GM20431 (cell line): ENCODE measurements around the gene KCNMA1.

Experiments used
- in situ Hi-C: fragments of 300-500 bp; cut with MseI, MboI; formaldehyde crosslinking; loops from one replicate; pipeline ENCODE4 v1.15.0; 2020; ENCODE audit warnings: low sequenced_read_pairs; ENCODE audit not compliant: unreplicated experiment

Gene KCNMA1

GRCh38 chr10:77193001-77193400 is 444.6 kb downstream of the KCNMA1 start:
- in situ Hi-C loops = no loop called here

- in situ Hi-C loops = no loop called here
Observed at GRCh38 chr10:77192402-77192801, 445.2 kb downstream of the KCNMA1 start.

GRCh38 chr10:77191324-77192049 is 446.1 kb downstream of the KCNMA1 start:
- in situ Hi-C loops = no loop called here

GRCh38 chr10:77190291-77190690 is 447.3 kb downstream of the KCNMA1 start:
- in situ Hi-C loops = no loop called here

- in situ Hi-C loops = no loop called here
Observed at GRCh38 chr10:77189520-77189919, 448.1 kb downstream of the KCNMA1 start.

GRCh38 chr10:77189075-77189474 is 448.5 kb downstream of the KCNMA1 start:
- in situ Hi-C loops = no loop called here

- in situ Hi-C loops = no loop called here
Observed at GRCh38 chr10:77188521-77188920, 449.1 kb downstream of the KCNMA1 start.

- in situ Hi-C loops = no loop called here
Observed at GRCh38 chr10:77188000-77188395, 449.6 kb downstream of the KCNMA1 start.

- in situ Hi-C loops = no loop called here
Observed at GRCh38 chr10:77187376-77187999, 450.1 kb downstream of the KCNMA1 start.

GRCh38 chr10:77186936-77187335 is 450.7 kb downstream of the KCNMA1 start:
- in situ Hi-C loops = no loop called here

- in situ Hi-C loops = no loop called here
Observed at GRCh38 chr10:77185696-77186095, 451.9 kb downstream of the KCNMA1 start.

- in situ Hi-C loops = no loop called here
Observed at GRCh38 chr10:77182803-77183202, 454.8 kb downstream of the KCNMA1 start.

GRCh38 chr10:77180794-77181193 is 456.8 kb downstream of the KCNMA1 start:
- in situ Hi-C loops = no loop called here

- in situ Hi-C loops = no loop called here
Observed at GRCh38 chr10:77180104-77180503, 457.5 kb downstream of the KCNMA1 start.

GRCh38 chr10:77179015-77179695 is 458.5 kb downstream of the KCNMA1 start:
- in situ Hi-C loops = no loop called here

- in situ Hi-C loops = no loop called here
Observed at GRCh38 chr10:77177589-77177988, 460.0 kb downstream of the KCNMA1 start.

- in situ Hi-C loops = no loop called here
Observed at GRCh38 chr10:77177161-77177560, 460.4 kb downstream of the KCNMA1 start.

- in situ Hi-C loops = no loop called here
Observed at GRCh38 chr10:77176232-77176631, 461.4 kb downstream of the KCNMA1 start.

GRCh38 chr10:77175631-77176222 is 461.9 kb downstream of the KCNMA1 start:
- in situ Hi-C loops = no loop called here

- in situ Hi-C loops = loop anchor here (5.0 kb wide), 1 partner anchor 468 kb away; no protein-coding TSS in a partner anchor
Observed at GRCh38 chr10:77173615-77174461, 463.8 kb downstream of the KCNMA1 start.
